HepG2 (cell line): ENCODE measurements around the gene ARL16. TPM values are rescaled to one million over a fixed set of nuclear protein-coding genes. Genes with fewer than 3 reads are reported as not detected.
A peak's percentile ranks its signal among the peaks of the same experiment; 100 is the strongest.

ENCODE experiments used
- ATRX ChIP-seq: sonication (generic); formaldehyde crosslinking; IDR thresholded peaks from 2 replicates; pipeline ENCODE4 v1.4.0; 2020; ENCODE audit warnings: missing genetic modification reagents, borderline replicate concordance
- CCDC6 ChIP-seq: sonication (generic); formaldehyde crosslinking; IDR thresholded peaks from 2 replicates; pipeline ENCODE4 v1.8.1; 2022; ENCODE audit warnings: mild to moderate bottlenecking, missing genetic modification reagents, moderate library complexity
- CHD4 ChIP-seq: fragments of 200-600 bp; sonication (generic); IDR thresholded peaks from 2 replicates; pipeline ENCODE4 v1.7.0; 2017; ENCODE audit warnings: mild to moderate bottlenecking, low read length, borderline replicate concordance
- DDIT3 ChIP-seq: sonication (generic); formaldehyde crosslinking; IDR thresholded peaks from 2 replicates; pipeline ENCODE4 v1.4.0; 2020; ENCODE audit warnings: mild to moderate bottlenecking, missing genetic modification reagents
- ELF3 ChIP-seq: IDR thresholded peaks from 2 replicates; pipeline ENCODE4 v1.6.1; 2016; ENCODE audit warnings: missing genetic modification reagents, missing compliant biosample characterization
- HES4 ChIP-seq: sonication (generic); formaldehyde crosslinking; IDR thresholded peaks from 2 replicates; pipeline ENCODE4 v1.9.0; 2021; ENCODE audit warnings: mild to moderate bottlenecking, missing genetic modification reagents, borderline replicate concordance
- HMG20A ChIP-seq: IDR thresholded peaks from 2 replicates; pipeline ENCODE4 v1.6.1; 2016; ENCODE audit warnings: borderline replicate concordance
- IKZF5 ChIP-seq: IDR thresholded peaks from 2 replicates; pipeline ENCODE4 v1.6.1; 2018; ENCODE audit warnings: missing genetic modification reagents, mild to moderate bottlenecking, missing compliant biosample characterization
- NR2F1 ChIP-seq, 2 experiments: fragments of 450-650 bp in 1 of 2; formaldehyde crosslinking in 1 of 2; IDR thresholded peaks; 2 replicates each; pipeline versions ENCODE4 v1.5.0 to v1.6.1; 2016 to 2020; ENCODE audit warnings: mild to moderate bottlenecking in 1 of 2, missing compliant biosample characterization in 1 of 2, missing genetic modification reagents in 1 of 2, moderate library complexity in 1 of 2
- POLR2A ChIP-seq, 2 experiments: IDR thresholded peaks; 2 replicates each; pipeline ENCODE4 v1.6.1; 2011; ENCODE audit warnings: low read depth in 2 of 2, low read length in 2 of 2, mild to moderate bottlenecking in 1 of 2, moderate library complexity in 1 of 2; ENCODE audit not compliant: insufficient read depth in 1 of 2
- POLR2AphosphoS2 ChIP-seq: IDR thresholded peaks from 2 replicates; pipeline ENCODE4 v1.6.1; 2011; ENCODE audit warnings: low read depth, low read length, improper control_type of control experiment
- RFXANK ChIP-seq: IDR thresholded peaks from 2 replicates; pipeline ENCODE4 v1.6.1; 2016
- SALL2 ChIP-seq: sonication (generic); formaldehyde crosslinking; IDR thresholded peaks from 2 replicates; pipeline ENCODE4 v1.8.1; 2023; ENCODE audit warnings: mild to moderate bottlenecking, missing genetic modification reagents, inconsistent platforms
- ZBTB4 ChIP-seq: sonication (generic); formaldehyde crosslinking; IDR thresholded peaks from 2 replicates; pipeline ENCODE4 v1.4.0; 2020; ENCODE audit warnings: missing genetic modification reagents, mild to moderate bottlenecking, borderline replicate concordance
- ZEB1 ChIP-seq: IDR thresholded peaks from 2 replicates; pipeline ENCODE4 v1.6.1; 2012; ENCODE audit warnings: mild to moderate bottlenecking, low read depth, inconsistent platforms; ENCODE audit not compliant: insufficient replicate concordance
- ZNF280D ChIP-seq: sonication (generic); formaldehyde crosslinking; IDR thresholded peaks from 2 replicates; pipeline ENCODE4 v1.5.1; 2020; ENCODE audit warnings: mild to moderate bottlenecking, missing genetic modification reagents
- ZNF441 ChIP-seq: sonication (generic); formaldehyde crosslinking; IDR thresholded peaks from 2 replicates; pipeline ENCODE4 v1.7.0; 2021; ENCODE audit warnings: missing genetic modification reagents, borderline replicate concordance
- ZNF567 ChIP-seq: sonication (generic); formaldehyde crosslinking; IDR thresholded peaks from 2 replicates; pipeline ENCODE4 v1.8.1; 2023; ENCODE audit warnings: mild to moderate bottlenecking, missing genetic modification reagents, borderline replicate concordance
- ZNF576 ChIP-seq: sonication (generic); formaldehyde crosslinking; IDR thresholded peaks from 2 replicates; pipeline ENCODE4 v1.4.0; 2020; ENCODE audit warnings: mild to moderate bottlenecking, missing genetic modification reagents
- ZNF7 ChIP-seq: IDR thresholded peaks from 2 replicates; pipeline ENCODE4 v1.6.1; 2016; ENCODE audit warnings: missing biosample characterization, missing genetic modification reagents
- ZNF747 ChIP-seq: sonication (generic); formaldehyde crosslinking; IDR thresholded peaks from 2 replicates; pipeline ENCODE4 v1.8.1; 2023; ENCODE audit warnings: missing genetic modification reagents, mild to moderate bottlenecking, borderline replicate concordance
- ZNF883 ChIP-seq: sonication (generic); formaldehyde crosslinking; IDR thresholded peaks from 2 replicates; pipeline ENCODE4 v1.5.1; 2020; ENCODE audit warnings: mild to moderate bottlenecking, missing genetic modification reagents; ENCODE audit errors: not compliant biosample characterization
- ZSCAN20 ChIP-seq: sonication (generic); formaldehyde crosslinking; IDR thresholded peaks from 2 replicates; pipeline ENCODE4 v1.4.0; 2020; ENCODE audit warnings: missing genetic modification reagents, mild to moderate bottlenecking, borderline replicate concordance
- polyA plus RNA-seq, 8 experiments: library from polyadenylated mRNA; depleted of rRNA in 3 of 8; stranded (reverse) in 7 of 8; unstranded in 1 of 8; fragments of >200 nt; fragmentation: Illumina TruSeq in 4 of 8; extraction: Trizol in 4 of 8; gene quantifications; 2 replicates each; pipeline versions ENCODE4 v1.2.1 to v1.2.3, GENCODE V29; 2011 to 2016; ENCODE audit warnings: low read depth in 4 of 8, missing spikeins in 1 of 8, mixed read lengths in 1 of 8; ENCODE audit not compliant: insufficient read depth in 1 of 8
- total RNA-seq, 5 experiments: library from RNA; depleted of rRNA; stranded (reverse); fragments of >200 nt; fragmentation: Illumina TruSeq; extraction: Trizol; gene quantifications; 2 replicates each; pipeline ENCODE4 v1.2.3, GENCODE V29; 2016; ENCODE audit warnings: low read depth in 1 of 5

ARL16 gene
- total and polyA plus RNA-seq, 2 of the 13 experiments (the other 11 are each of a cell fraction or from before 2014, with no cell fraction given) = 20.8 to 30.8 TPM

GRCh38 chr17:81635973-81636504 is 47.6 kb downstream of the ARL16 start (continued):
- TF ChIP-seq ZNF280D = no peak
- no peak; the same call in 1 of the 2 replicates for TF ChIP-seq CHD4
- no peak for TF ChIP-seq CCDC6 (CRISPR knock-in tag)
- no peak for TF ChIP-seq ZSCAN20 (CRISPR knock-in tag)
- TF ChIP-seq ZNF441 (CRISPR knock-in tag) = no peak
- no peak for TF ChIP-seq ELF3 (CRISPR knock-in tag)
- no peak for TF ChIP-seq POLR2A (IDR thresholded peaks at IDR 0.05; ENCODE audit: insufficient read depth in 1 of 2, low read depth in 2 of 2, low read length in 2 of 2)
- TF ChIP-seq ZNF576 (CRISPR knock-in tag) = no peak
- TF ChIP-seq ZNF7 (CRISPR knock-in tag) = no peak
- TF ChIP-seq RFXANK (CRISPR knock-in tag) = peak; percentile 83; the same call in 1 of the 2 replicates
- TF ChIP-seq NR2F1 (CRISPR knock-in tag; IDR thresholded peaks at IDR 0.05) = no peak
- no peak for TF ChIP-seq ZNF883 (CRISPR knock-in tag)
- TF ChIP-seq ATRX (CRISPR knock-in tag) = no peak
- no peak for TF ChIP-seq POLR2AphosphoS2
- no peak for TF ChIP-seq ZNF747 (CRISPR knock-in tag)
- TF ChIP-seq IKZF5 (CRISPR knock-in tag) = 0 out of 2 replicates have a peak, but pooled peaks have one; percentile 29
- TF ChIP-seq DDIT3 (CRISPR knock-in tag) = no peak
- no peak for TF ChIP-seq ZEB1
- TF ChIP-seq SALL2 (CRISPR knock-in tag) = 0 out of 2 replicates have a peak, but pooled peaks have one; percentile 37
- TF ChIP-seq HES4 = no peak
- TF ChIP-seq ZBTB4 (CRISPR knock-in tag) = no peak
- TF ChIP-seq ZNF567 = no peak
- no peak for TF ChIP-seq HMG20A
